OCI-LY7 (cell line): ENCODE results near the gene GCNT4. TPM values are rescaled to one million over a fixed set of nuclear protein-coding genes. Genes with fewer than 3 reads are reported as not detected.

Experiments
- BruUV-seq: library from RNA; stranded (reverse); fragments of 400-500 nt; replicated peaks from 2 replicates; lab custom pipeline; 2021; lab: Mats Ljungman, UMichigan
- CTCF ChIA-PET: fragments of 300-600 bp; sonication (Branson Sonifier 250); formaldehyde crosslinking; loops from one replicate; lab custom pipeline; 2022; ENCODE audit warnings: antibody characterized with exemption; ENCODE audit not compliant: unreplicated experiment; lab: Charles Lee
- POLR2A ChIA-PET: fragments of 300-600 bp; sonication (Branson Sonifier 250); formaldehyde crosslinking; loops from one replicate; lab custom pipeline; 2022; ENCODE audit warnings: antibody characterized with exemption; lab: Charles Lee
- DNase-seq: peaks from one replicate; pipeline ENCODE4 v3.0.0-alpha.2; 2015; ENCODE audit warnings: low spot score
- H2AFZ ChIP-seq: fragments of 200-600 bp; sonication (generic), shearing (Covaris generic); 2 replicates; pipeline ENCODE4 v1.6.1; 2014; ENCODE audit warnings: mild to moderate bottlenecking, antibody characterized with exemption, low read length, moderate library complexity
- H3K27ac ChIP-seq: fragments of 200-600 bp; sonication (generic); 2 replicates; pipeline ENCODE4 v1.5.1; 2014; ENCODE audit warnings: mixed run types, low read depth, mild to moderate bottlenecking, moderate library complexity, low read length, inconsistent platforms; ENCODE audit not compliant: poor library complexity, severe bottlenecking
- H3K36me3 ChIP-seq: fragments of 200-600 bp; sonication (generic); 2 replicates; pipeline ENCODE4 v1.6.1; 2014; ENCODE audit warnings: mild to moderate bottlenecking, antibody characterized with exemption, low read length, moderate library complexity, mixed read lengths; ENCODE audit not compliant: insufficient read depth
- H3K4me1 ChIP-seq: fragments of 200-600 bp; sonication (generic); 2 replicates; pipeline ENCODE4 v1.5.1; 2014; ENCODE audit warnings: mild to moderate bottlenecking, low read length; ENCODE audit not compliant: insufficient read depth, poor library complexity, severe bottlenecking
- H3K4me2 ChIP-seq: fragments of 200-600 bp; sonication (generic); 2 replicates; pipeline ENCODE4 v1.6.1; 2014; ENCODE audit warnings: mild to moderate bottlenecking, low read length
- H3K4me3 ChIP-seq: fragments of 200-600 bp; sonication (generic); 2 replicates; pipeline ENCODE4 v1.5.1; 2014; ENCODE audit warnings: mild to moderate bottlenecking, low read depth, low read length; ENCODE audit not compliant: poor library complexity, severe bottlenecking
- H3K79me2 ChIP-seq: fragments of 200-600 bp; sonication (generic); 2 replicates; pipeline ENCODE4 v1.6.1; 2016; ENCODE audit warnings: low read depth, mild to moderate bottlenecking, low read length, moderate library complexity, mixed read lengths; ENCODE audit not compliant: insufficient read depth
- H3K9me2 ChIP-seq: fragments of 200-600 bp; sonication (generic); 2 replicates; pipeline ENCODE4 v1.6.1; 2016; ENCODE audit warnings: mild to moderate bottlenecking, low read length, mixed read lengths; ENCODE audit not compliant: insufficient read depth
- H3K9me3 ChIP-seq: fragments of 200-600 bp; sonication (generic); 2 replicates; pipeline ENCODE4 v1.6.1; 2014; ENCODE audit warnings: mild to moderate bottlenecking, mixed run types, low read length, mixed read lengths
- H4K20me1 ChIP-seq: fragments of 200-600 bp; sonication (generic); 2 replicates; pipeline ENCODE4 v1.6.1; 2014; ENCODE audit warnings: mild to moderate bottlenecking, antibody characterized with exemption, low read length, moderate library complexity, mixed read lengths; ENCODE audit not compliant: insufficient read depth
- CTCF ChIP-seq: fragments of 200-600 bp; sonication (generic); conservative IDR thresholded peaks from 2 replicates; pipeline ENCODE4 v1.5.1; 2014; ENCODE audit warnings: mild to moderate bottlenecking, antibody characterized with exemption, low read length, moderate library complexity, mixed read lengths
- EZH2phosphoT487 ChIP-seq: fragments of 200-600 bp; sonication (generic); IDR thresholded peaks from 2 replicates; pipeline ENCODE4 v1.6.1; 2018; ENCODE audit warnings: low read depth, borderline replicate concordance, mild to moderate bottlenecking, mixed run types, antibody characterized with exemption, low read length, moderate library complexity, mixed read lengths
- intact Hi-C: fragments of 100-400 bp; cut with micrococcal nuclease; formaldehyde crosslinking; loops from one replicate; pipeline ENCODE4 v1.10.0; 2022; ENCODE audit not compliant: unreplicated experiment
- total RNA-seq, 2 experiments: library from RNA; depleted of rRNA in 1 of 2; stranded (reverse); fragments of >200 nt in 1 of 2; shearing (Covaris generic) in 1 of 2; gene quantifications; 2 replicates each; pipeline ENCODE4 v1.2.3, GENCODE V29; 2014 to 2022

GCNT4 gene
- total RNA-seq, 2 experiments from 2014 or later: not detected

- H2AFZ ChIP-seq: no peak overlapping the region
- H4K20me1 ChIP-seq: no peaks in the 10 kb centered on the region
- no peaks in the 10 kb centered on the region for H3K36me3 ChIP-seq
- no peaks in the 10 kb centered on the region for H3K4me1 ChIP-seq
- H3K9me3 ChIP-seq: no peaks in the 10 kb centered on the region
- no peak overlapping the region for H3K4me2 ChIP-seq
- TF ChIP-seq CTCF: no peak
- no peak for TF ChIP-seq EZH2phosphoT487
- no peak for DNase-seq
- no peaks in the 10 kb centered on the region for H3K79me2 ChIP-seq
- no peak overlapping the region for H3K27ac ChIP-seq
- intact Hi-C loops: no loop called here
- no TSS peak for BruUV-seq
- ChIA-PET CTCF (no interaction called here), POLR2A (no interaction called here)
- H3K9me2 ChIP-seq: no peaks in the 10 kb centered on the region
- no peak overlapping the region for H3K4me3 ChIP-seq
These were observed 10.7 kb upstream of the GCNT4 start for GRCh38 chr5:75062925-75063531.

GRCh38 chr5:75059912-75060545 lies 7.7 kb upstream of the GCNT4 start:
- DNase-seq: no peak
- no peaks in the 10 kb centered on the region for H4K20me1 ChIP-seq
- H3K27ac ChIP-seq: no peak overlapping the region
- H3K9me3 ChIP-seq: no peaks in the 10 kb centered on the region
- H2AFZ ChIP-seq: no peak overlapping the region
- no peaks in the 10 kb centered on the region for H3K4me1 ChIP-seq
- no peaks in the 10 kb centered on the region for H3K36me3 ChIP-seq
- POLR2A ChIA-PET: interaction anchor here (0.6 kb wide), 2 partner anchors 12 to 400 kb away, joined by 3 read pairs; no protein-coding TSS in a partner anchor
- CTCF ChIA-PET: no interaction called here
- TF ChIP-seq EZH2phosphoT487: no peak
- no peak for TF ChIP-seq CTCF
- BruUV-seq: no TSS peak
- H3K4me2 ChIP-seq: no peak overlapping the region
- no peaks in the 10 kb centered on the region for H3K79me2 ChIP-seq
- no peaks in the 10 kb centered on the region for H3K9me2 ChIP-seq
- no peak overlapping the region for H3K4me3 ChIP-seq
- intact Hi-C loops: no loop called here

- H3K4me2 ChIP-seq: no peak overlapping the region
- H3K4me1 ChIP-seq: no peaks in the 10 kb centered on the region
- POLR2A ChIA-PET: interaction anchor here (0.6 kb wide), 1 partner anchor 399 kb away, joined by 3 read pairs; no protein-coding TSS in a partner anchor
- no peaks in the 10 kb centered on the region for H3K79me2 ChIP-seq
- no peak overlapping the region for H3K4me3 ChIP-seq
- H3K36me3 ChIP-seq: no peaks in the 10 kb centered on the region
- intact Hi-C loops: no loop called here
- no peak for DNase-seq
- CTCF ChIA-PET: no interaction called here
- no peak for TF ChIP-seq EZH2phosphoT487
- TF ChIP-seq CTCF: no peak
- no peak overlapping the region for H2AFZ ChIP-seq
- H3K27ac ChIP-seq: no peak overlapping the region
- H4K20me1 ChIP-seq: no peaks in the 10 kb centered on the region
- no TSS peak for BruUV-seq
- no peaks in the 10 kb centered on the region for H3K9me3 ChIP-seq
- H3K9me2 ChIP-seq: no peaks in the 10 kb centered on the region
These were observed 6.7 kb upstream of the GCNT4 start for GRCh38 chr5:75058986-75059535.
